HG03521 (cell line): Measurements from ENCODE around the gene TNNC2.
"Not testable (repeated sequence)": the region's sequence is repeated elsewhere in the genome, so short reads cannot be mapped to it uniquely, and the experiment has no call there.

Experiments used
- ATAC-seq: cut with Tn5 transposase; IDR thresholded peaks from one replicate; pipeline ENCODE4 v1.9.1; 2021; ENCODE audit warnings: mild to moderate bottlenecking, moderate library complexity; ENCODE audit not compliant: unreplicated experiment

Gene TNNC2

DNA sequence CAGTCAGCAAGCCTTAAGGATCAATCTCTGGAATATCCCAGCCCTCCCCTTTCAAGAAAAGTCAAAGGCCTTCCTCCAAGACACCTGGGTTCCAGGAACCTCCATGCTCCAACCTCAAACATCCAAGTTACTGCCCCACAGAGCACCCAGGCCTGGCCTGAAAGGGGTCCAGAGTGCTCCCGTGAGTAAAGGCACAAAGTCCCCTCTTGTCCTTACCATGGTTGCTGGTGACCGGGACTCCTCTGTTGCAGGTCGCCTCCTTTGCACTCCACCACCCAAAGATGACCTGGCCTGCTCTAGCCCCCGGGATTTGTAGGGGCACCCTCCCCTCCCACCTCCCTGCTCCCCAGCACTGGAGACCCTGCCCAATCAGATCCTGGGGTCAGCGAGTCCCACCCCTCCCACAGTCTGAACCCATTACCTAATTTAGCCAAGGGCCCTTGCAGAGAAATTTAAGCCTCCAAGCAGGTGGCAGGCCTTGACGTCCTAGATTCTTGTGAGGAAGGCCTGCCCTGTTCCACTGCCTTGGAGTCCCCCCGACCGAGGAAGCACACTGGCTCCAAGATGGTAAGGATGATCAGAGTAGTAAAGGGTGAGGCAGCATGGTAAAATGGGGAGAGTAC is at the start of gene TNNC2:
TSS of gene TNNC2 (minus strand) at position 283 of the 623 bp plus-strand sequence. CDS start at position 219, 64 bp downstream.
- no peak for ATAC-seq

GRCh38 chr20:45874576-45874975 is 47.5 kb upstream of the TNNC2 start:
- no peak for ATAC-seq

DNA sequence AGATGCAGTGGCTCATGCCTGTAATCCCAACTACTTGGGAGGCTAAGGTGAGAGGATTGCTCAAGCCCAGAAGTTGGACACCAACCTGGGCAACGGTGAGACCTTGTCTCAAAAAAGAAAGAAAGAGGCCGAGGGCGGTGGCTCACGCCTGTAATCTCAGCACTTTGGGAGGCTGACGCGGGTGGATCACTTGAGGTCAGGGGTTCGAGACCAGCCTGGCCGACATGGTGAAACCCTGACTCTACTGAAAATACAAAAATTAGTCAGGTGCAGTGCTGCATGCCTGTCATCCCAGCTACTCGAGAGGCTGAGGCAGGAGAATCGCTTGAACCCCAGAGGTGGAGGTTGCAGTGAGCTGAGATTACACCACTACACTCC is 47.0 kb upstream of the TNNC2 start:
- ATAC-seq, result not testable (repeated sequence)

DNA sequence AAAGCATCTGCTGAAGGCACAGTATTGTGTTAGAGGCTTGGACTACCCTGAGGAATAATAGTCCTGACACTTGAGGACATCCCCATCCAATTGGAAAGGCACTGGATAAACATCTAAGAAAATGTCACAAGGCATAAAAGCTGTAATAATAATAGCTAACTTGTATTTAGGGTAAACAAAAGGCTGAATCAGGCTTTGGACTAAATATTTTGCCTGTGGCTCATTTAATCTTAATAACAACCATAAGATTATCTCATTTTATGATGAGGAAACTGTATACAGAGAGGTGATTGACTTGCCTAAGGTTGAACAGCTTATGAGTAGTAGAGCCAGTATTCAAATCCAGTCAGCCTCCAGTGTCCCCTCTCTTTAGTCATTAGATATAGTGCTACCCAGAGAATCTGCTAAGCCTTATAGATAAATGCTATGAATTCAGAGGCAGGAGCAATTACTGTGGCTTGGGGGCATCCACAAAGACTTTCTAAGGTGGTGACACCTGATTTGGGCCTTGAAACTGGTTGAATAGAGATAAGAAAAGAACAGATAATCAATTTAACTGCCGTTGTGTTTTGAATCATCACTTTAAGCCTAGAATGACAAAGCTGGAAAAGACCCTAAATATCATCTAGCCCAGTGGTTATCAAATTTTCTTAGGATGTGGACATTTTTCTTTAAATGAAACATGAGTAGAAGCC is 46.4 kb upstream of the TNNC2 start:
- ATAC-seq, result no peak

GRCh38 chr20:45872626-45873025 is 45.5 kb upstream of the TNNC2 start:
- no peak for ATAC-seq

GRCh38 chr20:45867819-45868176 is 40.7 kb upstream of the TNNC2 start:
- no peak for ATAC-seq

- ATAC-seq, result no peak
Observed at GRCh38 chr20:45867136-45867818, 40.2 kb upstream of the TNNC2 start.

GRCh38 chr20:45866454-45866853 is 39.3 kb upstream of the TNNC2 start:
- ATAC-seq, result no peak

- no peak for ATAC-seq
Observed at GRCh38 chr20:45863543-45864470, 36.7 kb upstream of the TNNC2 start.

- no peak for ATAC-seq
Observed at GRCh38 chr20:45861221-45862075, 34.3 kb upstream of the TNNC2 start.

GRCh38 chr20:45860560-45861220 is 33.6 kb upstream of the TNNC2 start:
- ATAC-seq, result no peak

- ATAC-seq, result no peak
Observed at GRCh38 chr20:45859916-45860315, 32.8 kb upstream of the TNNC2 start.

GRCh38 chr20:45857882-45858216 is 30.7 kb upstream of the TNNC2 start:
- peak; percentile 7 for ATAC-seq

GRCh38 chr20:45857114-45857881 is 30.2 kb upstream of the TNNC2 start, which contains the start of the genes ACOT8 and ZSWIM3:
Gene ACOT8, minus strand, starts transcription at chr20:45857392. Its CDS starts 77 bp downstream, at chr20:45857315.
Gene ZSWIM3, plus strand, starts transcription at chr20:45857614. Its CDS starts 212 bp downstream, at chr20:45857826.
- peak; percentile 95 for ATAC-seq

DNA sequence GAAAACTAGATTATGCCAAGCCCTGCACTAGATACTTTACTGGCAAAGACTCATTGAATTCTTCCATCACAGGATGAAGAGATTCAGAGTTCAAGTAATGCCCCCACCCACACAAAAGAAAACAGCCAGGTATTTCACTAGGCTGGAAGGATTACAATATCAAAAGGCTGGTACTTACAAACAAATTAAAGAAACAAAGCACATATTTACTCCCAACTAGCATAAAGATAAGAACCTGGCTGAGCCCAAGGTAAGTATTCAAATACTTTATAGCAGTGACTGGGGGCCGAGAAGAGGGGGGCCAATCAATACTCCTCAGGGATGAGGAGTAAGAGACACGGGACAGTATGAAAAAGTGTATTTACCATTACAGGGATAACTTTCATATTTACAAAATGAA is 26.4 kb upstream of the TNNC2 start:
- no peak for ATAC-seq

DNA sequence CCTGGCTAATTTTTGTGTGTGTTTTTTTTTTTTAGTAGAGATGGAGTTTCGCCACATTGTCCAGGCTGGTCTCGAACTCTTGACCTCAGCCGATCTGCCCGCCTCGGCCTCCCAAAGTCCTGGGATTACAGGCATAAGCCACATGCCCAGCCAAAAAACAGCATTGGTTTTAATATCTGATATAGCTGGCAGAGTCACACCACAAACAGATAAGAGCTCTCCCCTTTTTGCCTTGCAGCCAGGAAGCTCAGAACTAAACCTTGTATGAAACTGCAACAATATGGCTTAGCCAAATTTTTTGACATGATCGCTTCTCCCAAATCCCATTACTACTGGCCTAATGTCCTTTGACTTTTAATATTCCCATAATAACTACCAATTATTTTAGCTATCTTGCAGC is 25.2 kb upstream of the TNNC2 start:
- ATAC-seq, result no peak

DNA sequence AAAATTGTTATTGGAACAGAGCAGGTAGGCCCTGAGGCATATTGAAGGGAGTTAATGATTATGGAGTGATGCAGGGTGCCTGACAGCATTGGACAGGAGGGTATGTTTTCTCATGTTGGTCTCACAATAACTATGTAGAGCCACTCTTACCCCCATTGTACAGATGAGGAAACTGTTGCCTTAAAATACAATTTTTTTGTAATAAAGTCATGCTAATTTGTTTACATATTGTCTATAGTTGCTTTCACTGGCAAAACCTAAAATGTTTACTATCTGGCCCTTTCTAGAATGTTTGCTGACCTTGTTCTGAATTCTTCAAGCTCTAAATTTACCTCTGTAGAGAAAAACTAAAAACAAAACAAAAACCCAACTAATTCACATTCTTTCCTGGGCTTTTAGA is 24.4 kb upstream of the TNNC2 start:
- ATAC-seq, result no peak

- ATAC-seq, result no peak
Observed at GRCh38 chr20:45850926-45851325, 23.8 kb upstream of the TNNC2 start.

DNA sequence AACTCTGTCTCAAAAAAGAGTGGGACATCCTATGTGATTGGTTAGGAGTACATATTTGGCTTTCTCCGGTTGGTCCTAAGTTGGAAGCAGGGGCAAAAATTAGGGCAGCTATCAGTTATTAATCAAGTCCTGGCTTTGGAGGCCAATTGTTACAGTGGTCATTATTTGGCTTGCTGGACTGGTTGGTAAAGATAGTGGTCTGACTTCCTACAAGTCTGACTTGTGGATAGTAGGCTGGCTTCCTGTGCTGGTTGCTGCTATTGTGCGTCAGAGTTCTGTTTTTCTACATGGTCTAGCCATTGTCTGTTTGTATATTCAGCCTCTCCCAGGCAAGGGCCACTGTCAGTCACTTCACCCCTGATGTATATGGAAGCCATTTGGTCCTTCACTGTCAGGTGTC is 23.1 kb upstream of the TNNC2 start:
- ATAC-seq, result no peak
